HG03060 (cell line): ENCODE data around the gene STON2.
A peak's percentile ranks its signal among the peaks of the same experiment; 100 is the strongest.
"Not testable (repeated sequence)": the region's sequence is repeated elsewhere in the genome, so short reads cannot be mapped to it uniquely, and the experiment has no call there.

Experiments
- ATAC-seq: cut with Tn5 transposase; IDR thresholded peaks from one replicate; pipeline ENCODE4 v1.9.1; 2021; ENCODE audit warnings: low read depth, moderate number of reproducible peaks; ENCODE audit not compliant: unreplicated experiment

The STON2 gene

GRCh38 chr14:81236849-81237248, 163.3 kb downstream of the STON2 start:
- not testable (repeated sequence) for ATAC-seq

- no peak for ATAC-seq
Observed at GRCh38 chr14:81236138-81236537, 164.0 kb downstream of the STON2 start.

DNA sequence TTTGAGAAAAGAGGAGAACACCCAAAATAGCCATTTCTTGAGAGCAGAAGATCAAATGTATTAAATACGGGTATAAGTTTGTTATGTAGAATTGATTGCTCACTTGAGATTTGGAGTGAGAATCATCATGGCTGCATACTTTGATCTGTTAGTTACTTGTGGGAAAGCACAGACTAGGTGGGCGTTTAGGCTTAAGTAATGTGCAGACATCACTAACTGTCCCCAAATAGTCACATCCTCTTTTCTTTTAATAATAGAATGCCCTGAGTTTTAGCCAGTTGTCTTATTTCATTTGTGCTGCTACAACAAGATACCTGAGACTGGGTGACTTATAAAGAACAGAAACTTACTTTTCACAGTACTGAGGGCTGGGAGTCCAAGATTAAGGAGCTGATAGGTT, 165.0 kb downstream of the STON2 start:
- no peak for ATAC-seq

- no peak for ATAC-seq
Observed at GRCh38 chr14:81234278-81234677, 165.8 kb downstream of the STON2 start.

- no peak for ATAC-seq
Observed at GRCh38 chr14:81233615-81234014, 166.5 kb downstream of the STON2 start.

DNA sequence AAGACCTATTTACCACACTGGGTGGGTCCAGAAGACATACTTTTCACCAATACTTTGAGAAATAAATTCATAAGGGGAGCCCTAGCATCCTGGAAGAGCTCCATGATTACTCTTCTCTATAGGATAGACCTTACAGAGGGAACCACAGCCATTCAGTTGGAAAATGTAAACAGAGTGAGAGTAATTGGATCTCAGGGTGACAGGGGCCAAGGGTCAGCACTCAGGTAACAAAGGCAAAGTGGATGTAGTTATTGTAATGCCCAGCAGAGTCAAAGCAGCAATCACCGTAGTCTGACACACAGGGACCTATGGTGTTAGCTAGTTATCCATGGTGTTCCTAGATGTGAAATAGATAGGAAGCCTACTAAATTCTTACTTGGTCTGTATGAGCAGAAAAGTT, 168.6 kb downstream of the STON2 start:
- no peak for ATAC-seq

DNA sequence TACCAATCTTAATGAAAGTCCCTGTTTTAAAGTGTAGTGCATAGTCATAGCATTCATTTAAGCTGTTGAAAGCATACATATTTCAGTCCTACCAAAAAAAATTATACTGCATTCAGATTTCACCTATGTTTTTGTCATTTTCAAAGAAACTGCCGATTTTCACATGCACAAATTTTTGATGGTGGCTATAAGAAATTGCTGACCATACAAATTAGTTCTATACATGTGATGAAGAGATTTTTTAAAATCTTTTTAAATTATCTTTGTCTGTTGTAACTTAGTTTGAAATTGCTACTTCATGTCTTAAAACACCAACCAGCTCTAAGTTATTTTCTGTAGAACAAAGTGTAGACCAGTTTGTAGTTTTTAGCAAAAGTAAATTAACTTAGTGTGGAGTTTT, 175.9 kb downstream of the STON2 start:
- ATAC-seq, result no peak

GRCh38 chr14:81223788-81224187, 176.3 kb downstream of the STON2 start:
- ATAC-seq, result not testable (repeated sequence)

- ATAC-seq, result no peak
Observed at GRCh38 chr14:81222691-81223090, 177.4 kb downstream of the STON2 start.

GRCh38 chr14:81222126-81222525, 178.0 kb downstream of the STON2 start:
- ATAC-seq, result no peak

- ATAC-seq, result no peak
Observed at GRCh38 chr14:81221579-81222102, 178.5 kb downstream of the STON2 start.

DNA sequence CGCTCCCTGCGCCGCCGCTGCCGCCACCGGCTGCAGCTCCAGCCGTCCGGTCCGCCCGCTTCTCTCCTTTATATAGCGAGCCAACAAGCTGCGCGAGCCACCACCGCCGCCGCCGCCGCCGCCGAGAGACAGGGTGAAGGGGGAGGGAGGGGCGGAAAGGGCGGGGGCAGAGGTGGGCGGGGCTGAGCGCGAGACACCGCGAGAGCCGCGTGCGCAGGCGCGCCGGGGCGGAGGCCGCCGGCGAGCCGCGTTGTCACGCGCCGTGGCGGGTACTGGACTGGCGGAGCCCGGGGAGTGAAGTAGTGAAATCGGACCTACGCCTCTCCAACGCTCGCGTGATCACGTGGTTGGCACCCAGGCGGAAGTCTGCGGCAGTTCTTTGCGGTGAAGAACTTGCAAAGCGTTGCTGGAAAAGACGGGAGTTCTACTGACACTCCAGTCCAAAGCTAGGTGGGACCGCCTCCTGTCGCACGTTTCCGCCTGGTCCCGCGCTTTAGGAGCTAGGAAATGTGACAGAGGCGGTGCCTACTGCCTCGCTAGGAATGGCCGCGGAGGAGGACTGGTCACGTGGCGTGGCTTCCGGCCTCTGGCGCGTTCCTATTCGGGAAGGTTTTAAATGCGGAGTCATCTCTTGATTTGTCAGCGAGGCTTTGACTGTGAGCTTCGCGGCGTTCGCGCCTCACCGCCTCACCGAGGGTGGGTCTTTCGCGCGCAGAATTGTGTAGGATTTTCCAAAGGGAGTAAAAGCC, 179.1 kb downstream of the STON2 start, which contains the start of gene GTF2A1:
GTF2A1 (minus strand) TSS at position 130 of the 749 bp plus-strand sequence. CDS start 441 bp downstream, outside the sequence.
- ATAC-seq, result peak; percentile 62

GRCh38 chr14:81220580-81220829, 179.6 kb downstream of the STON2 start:
- no peak for ATAC-seq

GRCh38 chr14:81219759-81220579, 180.2 kb downstream of the STON2 start:
- no peak for ATAC-seq

DNA sequence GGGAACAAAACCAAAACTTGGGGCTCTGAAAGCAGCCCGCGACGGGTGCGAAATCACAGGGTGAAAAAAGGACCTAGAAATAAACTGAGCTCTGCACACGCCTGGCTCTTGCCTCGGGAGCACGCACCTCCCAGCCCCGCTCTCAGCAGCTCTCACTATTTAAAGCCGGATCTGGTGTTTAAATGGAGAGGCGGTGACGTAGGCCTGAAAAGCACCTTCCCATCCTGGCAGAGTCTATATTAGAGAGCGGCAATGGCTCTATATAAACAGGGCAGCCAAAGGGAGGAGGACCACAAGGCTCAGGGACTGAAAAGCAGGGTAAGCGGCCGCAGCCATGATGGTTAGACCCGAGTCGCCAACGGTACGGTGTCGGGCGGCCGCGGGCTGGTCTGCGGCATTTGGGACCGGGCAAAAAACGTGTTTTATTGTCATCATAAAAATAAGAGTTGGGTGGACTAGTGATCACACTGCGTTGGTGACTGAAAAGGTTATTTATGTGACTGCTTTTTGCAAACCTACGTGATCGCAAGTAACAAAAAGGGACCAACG, 180.8 kb downstream of the STON2 start:
- ATAC-seq, result peak; percentile 58

GRCh38 chr14:81211844-81212243, 188.3 kb downstream of the STON2 start:
- peak; percentile 75 for ATAC-seq
